Measurements from ENCODE around the gene PLOD1.
A peak's percentile ranks its signal among the peaks of the same experiment; 100 is the strongest.
"Not testable (repeated sequence)": the region's sequence is repeated elsewhere in the genome, so short reads cannot be mapped to it uniquely, and the experiment has no call there.

The PLOD1 gene

GRCh38 chr1:11912482-11913216 is 21.9 kb upstream of the PLOD1 start:
- H3K9ac ChIP-seq (ENCODE audit: low read length); H3K23ac ChIP-seq (ENCODE audit: low read length); H3K4me3 ChIP-seq (ENCODE audit: low read depth, low read length); H3K27me3 ChIP-seq (ENCODE audit: insufficient read depth, low read length); H2BK120ac ChIP-seq (ENCODE audit: insufficient read depth, low read length, poor library complexity); H4K91ac ChIP-seq (ENCODE audit: low read depth, low read length); H3K36me3 ChIP-seq (ENCODE audit: control insufficient read depth in 1 of 2, insufficient read depth in 2 of 2, low read length in 2 of 2); H3K14ac ChIP-seq (ENCODE audit: low read length); H3K4me2 ChIP-seq (ENCODE audit: low read length); H2BK5ac ChIP-seq (ENCODE audit: low read depth, low read length, poor library complexity); H3K27ac ChIP-seq (ENCODE audit: low read depth, low read length); H3K18ac ChIP-seq (ENCODE audit: low read length); H3K4ac ChIP-seq (ENCODE audit: low read depth, low read length); H4K8ac ChIP-seq (ENCODE audit: low read depth, low read length); H3K4me1 ChIP-seq (ENCODE audit: control insufficient read depth in 1 of 2, insufficient read depth in 2 of 2, low read length in 2 of 2); H4K12ac ChIP-seq (ENCODE audit: low read depth, low read length); DNase-seq; H3K9me3 ChIP-seq (ENCODE audit: insufficient read depth, low read depth, low read length); H2AK5ac ChIP-seq (ENCODE audit: low read length); H2BK12ac ChIP-seq (ENCODE audit: low read length); H2AFZ ChIP-seq (ENCODE audit: insufficient read depth, low read length, poor library complexity); H3K79me2 ChIP-seq (ENCODE audit: control insufficient read depth, insufficient read depth, low read length, poor library complexity): not testable (repeated sequence)
- H3K79me1 ChIP-seq (ENCODE audit: low read length): peaks cover 12% of the 10 kb centered on the region
- no CpG with 5 or more reads among the region's 21 CpGs for WGBS (ENCODE audit: extremely low coverage, insufficient coverage, insufficient read length)

GRCh38 chr1:11913291-11913690 is 21.2 kb upstream of the PLOD1 start:
- H3K14ac ChIP-seq (ENCODE audit: low read length): no peak overlapping the region
- no CpG with 5 or more reads among the region's 11 CpGs for WGBS (ENCODE audit: extremely low coverage, insufficient coverage, insufficient read length)
- H3K4me1 ChIP-seq (ENCODE audit: control insufficient read depth in 1 of 2, insufficient read depth in 2 of 2, low read length in 2 of 2): peaks cover 0 to 4% of the 10 kb centered on the region in 2 experiments
- H3K4me2 ChIP-seq (ENCODE audit: low read length): no peak overlapping the region
- H2BK5ac ChIP-seq (ENCODE audit: low read depth, low read length, poor library complexity): no peak overlapping the region
- H3K4me3 ChIP-seq (ENCODE audit: low read depth, low read length): no peak overlapping the region
- no peak overlapping the region for H3K18ac ChIP-seq (ENCODE audit: low read length)
- no peaks in the 10 kb centered on the region for H3K27me3 ChIP-seq (ENCODE audit: insufficient read depth, low read length)
- H3K27ac ChIP-seq (ENCODE audit: low read depth, low read length): no peak overlapping the region
- H3K4ac ChIP-seq (ENCODE audit: low read depth, low read length): no peak overlapping the region
- no peak for DNase-seq
- no peak overlapping the region for H4K8ac ChIP-seq (ENCODE audit: low read depth, low read length)
- H2BK12ac ChIP-seq (ENCODE audit: low read length): no peak overlapping the region
- H3K36me3 ChIP-seq (ENCODE audit: control insufficient read depth in 1 of 2, insufficient read depth in 2 of 2, low read length in 2 of 2): peaks cover 2 to 3% of the 10 kb centered on the region in 2 experiments
- H3K9ac ChIP-seq (ENCODE audit: low read length): no peak overlapping the region
- H3K79me2 ChIP-seq (ENCODE audit: control insufficient read depth, insufficient read depth, low read length, poor library complexity): peaks cover 5% of the 10 kb centered on the region
- no peak overlapping the region for H2AFZ ChIP-seq (ENCODE audit: insufficient read depth, low read length, poor library complexity)
- H4K91ac ChIP-seq (ENCODE audit: low read depth, low read length): no peak overlapping the region
- H3K23ac ChIP-seq (ENCODE audit: low read length): no peak overlapping the region
- H2BK120ac ChIP-seq (ENCODE audit: insufficient read depth, low read length, poor library complexity): no peak overlapping the region
- H4K12ac ChIP-seq (ENCODE audit: low read depth, low read length): no peak overlapping the region
- H3K9me3 ChIP-seq (ENCODE audit: insufficient read depth, low read depth, low read length): no peaks in the 10 kb centered on the region
- H3K79me1 ChIP-seq (ENCODE audit: low read length): peaks cover 13% of the 10 kb centered on the region
- no peak overlapping the region for H2AK5ac ChIP-seq (ENCODE audit: low read length)

- Histone ChIP-seq H3K79me1 (ENCODE audit: low read length) (peaks cover 11% of the 10 kb centered on the region), H4K12ac (ENCODE audit: low read depth, low read length) (no peak overlapping the region), H3K36me3 (ENCODE audit: control insufficient read depth in 1 of 2, insufficient read depth in 2 of 2, low read length in 2 of 2) (peaks cover 3% of the 10 kb centered on the region in 2 experiments), H3K4ac (ENCODE audit: low read depth, low read length) (no peak overlapping the region), H4K91ac (ENCODE audit: low read depth, low read length) (no peak overlapping the region), H3K23ac (ENCODE audit: low read length) (no peak overlapping the region), H3K27ac (ENCODE audit: low read depth, low read length) (no peak overlapping the region), H2AK5ac (ENCODE audit: low read length) (no peak overlapping the region), H3K4me3 (ENCODE audit: low read depth, low read length) (no peak overlapping the region), H4K8ac (ENCODE audit: low read depth, low read length) (no peak overlapping the region), H3K9ac (ENCODE audit: low read length) (no peak overlapping the region), H3K79me2 (ENCODE audit: control insufficient read depth, insufficient read depth, low read length, poor library complexity) (peaks cover 2% of the 10 kb centered on the region), H3K4me1 (ENCODE audit: control insufficient read depth in 1 of 2, insufficient read depth in 2 of 2, low read length in 2 of 2) (peaks cover 4 to 9% of the 10 kb centered on the region in 2 experiments), H3K14ac (ENCODE audit: low read length) (no peak overlapping the region), H3K18ac (ENCODE audit: low read length) (no peak overlapping the region), H2BK120ac (ENCODE audit: insufficient read depth, low read length, poor library complexity) (no peak overlapping the region), H2BK12ac (ENCODE audit: low read length) (no peak overlapping the region), H2AFZ (ENCODE audit: insufficient read depth, low read length, poor library complexity) (no peak overlapping the region), H3K4me2 (ENCODE audit: low read length) (no peak overlapping the region), H2BK5ac (ENCODE audit: low read depth, low read length, poor library complexity) (no peak overlapping the region), H3K27me3 (ENCODE audit: insufficient read depth, low read length) (no peaks in the 10 kb centered on the region), H3K9me3 (ENCODE audit: insufficient read depth, low read depth, low read length) (no peaks in the 10 kb centered on the region)
- WGBS (ENCODE audit: extremely low coverage, insufficient coverage, insufficient read length): no CpG with 5 or more reads among the region's 1 CpG
- DNase-seq: no peak
Observed at GRCh38 chr1:11914024-11914423, 20.5 kb upstream of the PLOD1 start.

GRCh38 chr1:11918799-11919519 is 15.6 kb upstream of the PLOD1 start:
- H3K27ac ChIP-seq (ENCODE audit: low read depth, low read length): peak overlapping the region; percentile 88
- H2AK5ac ChIP-seq (ENCODE audit: low read length): peak overlapping the region; percentile 67
- H3K4me2 ChIP-seq (ENCODE audit: low read length): peak overlapping the region; percentile 33
- peak overlapping the region; percentile 65 for H4K8ac ChIP-seq (ENCODE audit: low read depth, low read length)
- peak; percentile 78 to 87 for DNase-seq
- peak overlapping the region; percentile 78 for H3K18ac ChIP-seq (ENCODE audit: low read length)
- H3K23ac ChIP-seq (ENCODE audit: low read length): no peak overlapping the region
- H2BK12ac ChIP-seq (ENCODE audit: low read length): peak overlapping the region; percentile 56
- no CpG with 5 or more reads among the region's 14 CpGs for WGBS (ENCODE audit: extremely low coverage, insufficient coverage, insufficient read length)
- no peak overlapping the region for H3K4me3 ChIP-seq (ENCODE audit: low read depth, low read length)
- peak overlapping the region; percentile 73 for H4K91ac ChIP-seq (ENCODE audit: low read depth, low read length)
- peaks cover 34 to 40% of the 10 kb centered on the region in 2 experiments for H3K36me3 ChIP-seq (ENCODE audit: control insufficient read depth in 1 of 2, insufficient read depth in 2 of 2, low read length in 2 of 2)
- peak overlapping the region; percentile 61 for H2BK120ac ChIP-seq (ENCODE audit: insufficient read depth, low read length, poor library complexity)
- H3K9ac ChIP-seq (ENCODE audit: low read length): no peak overlapping the region
- H3K14ac ChIP-seq (ENCODE audit: low read length): peak overlapping the region; percentile 47
- no peak overlapping the region for H4K12ac ChIP-seq (ENCODE audit: low read depth, low read length)
- H2AFZ ChIP-seq (ENCODE audit: insufficient read depth, low read length, poor library complexity): no peak overlapping the region
- H2BK5ac ChIP-seq (ENCODE audit: low read depth, low read length, poor library complexity): peak overlapping the region; percentile 68
- no peaks in the 10 kb centered on the region for H3K27me3 ChIP-seq (ENCODE audit: insufficient read depth, low read length)
- no peaks in the 10 kb centered on the region for H3K9me3 ChIP-seq (ENCODE audit: insufficient read depth, low read depth, low read length)
- H3K79me1 ChIP-seq (ENCODE audit: low read length): peaks cover 9% of the 10 kb centered on the region
- no peaks in the 10 kb centered on the region for H3K79me2 ChIP-seq (ENCODE audit: control insufficient read depth, insufficient read depth, low read length, poor library complexity)
- H3K4ac ChIP-seq (ENCODE audit: low read depth, low read length): no peak overlapping the region
- H3K4me1 ChIP-seq (ENCODE audit: control insufficient read depth in 1 of 2, insufficient read depth in 2 of 2, low read length in 2 of 2): peaks cover 7 to 14% of the 10 kb centered on the region in 2 experiments
